Measurements from ENCODE around the gene MBNL1.

The MBNL1 gene

GRCh38 chr3:152268555-152269055 lies at the start of gene MBNL1:
MBNL1 (plus strand) TSS chr3:152268929; CDS start chr3:152300194, 31,265 bp downstream.
- peak; percentile 89 for DNase-seq

- DNase-seq: no peak
These were observed 49.5 kb upstream of the MBNL1 start for GRCh38 chr3:152219216-152219615.

- DNase-seq: no peak
These were observed 48.9 kb upstream of the MBNL1 start for GRCh38 chr3:152219769-152220255.

- DNase-seq: no peak
These were observed 46.4 kb upstream of the MBNL1 start for GRCh38 chr3:152222327-152222726.

- DNase-seq: no peak
These were observed 43.5 kb upstream of the MBNL1 start for GRCh38 chr3:152225201-152225600.

GRCh38 chr3:152226176-152226575 lies 42.6 kb upstream of the MBNL1 start:
- no peak for DNase-seq

GRCh38 chr3:152227027-152227426 lies 41.7 kb upstream of the MBNL1 start:
- no peak for DNase-seq

GRCh38 chr3:152229692-152230091 lies 39.0 kb upstream of the MBNL1 start:
- DNase-seq: no peak

- DNase-seq: no peak
These were observed 38.4 kb upstream of the MBNL1 start for GRCh38 chr3:152230370-152230769.

- DNase-seq: peak; percentile 92
These were observed 36.7 kb upstream of the MBNL1 start for GRCh38 chr3:152232001-152232400.

GRCh38 chr3:152232679-152233078 lies 36.0 kb upstream of the MBNL1 start:
- DNase-seq: peak; percentile 100

GRCh38 chr3:152234657-152235375 lies 33.9 kb upstream of the MBNL1 start:
- DNase-seq: no peak

- no peak for DNase-seq
These were observed 32.9 kb upstream of the MBNL1 start for GRCh38 chr3:152235709-152236298.

GRCh38 chr3:152236716-152237115 lies 32.0 kb upstream of the MBNL1 start:
- no peak for DNase-seq

- no peak for DNase-seq
These were observed 27.3 kb upstream of the MBNL1 start for GRCh38 chr3:152241142-152242017.

GRCh38 chr3:152243301-152243711 lies 25.4 kb upstream of the MBNL1 start:
- no peak for DNase-seq

GRCh38 chr3:152243721-152244516 lies 24.8 kb upstream of the MBNL1 start:
- no peak for DNase-seq

GRCh38 chr3:152244517-152244888 lies 24.2 kb upstream of the MBNL1 start:
- DNase-seq: no peak

- no peak for DNase-seq
These were observed 23.1 kb upstream of the MBNL1 start for GRCh38 chr3:152245498-152246170.

- DNase-seq: no peak
These were observed 16.8 kb upstream of the MBNL1 start for GRCh38 chr3:152251916-152252315.

- no peak for DNase-seq
These were observed 16.0 kb upstream of the MBNL1 start for GRCh38 chr3:152252755-152253154.

GRCh38 chr3:152253514-152253913 lies 15.2 kb upstream of the MBNL1 start:
- no peak for DNase-seq

Measured in NCI-H1105 treated with DMSO at 0.1 percent for 48 hours (cell line).